A549 (cell line): ENCODE measurements around the gene SLC25A47.

Source experiments
- CEBPB ChIP-seq, 2 experiments: fragments of >200 bp in 1 of 2; sonication (Bioruptor Twin) in 1 of 2; formaldehyde crosslinking in 1 of 2; IDR thresholded peaks; 2 replicates each; pipeline ENCODE4 v1.6.1; 2012 to 2016
- JUN ChIP-seq, 2 experiments: fragments of >200 bp; sonication (Bioruptor Twin); formaldehyde crosslinking; IDR thresholded peaks; 2 replicates in 1 of 2; 3 replicates in 1 of 2; pipeline ENCODE4 v1.6.1; 2016 to 2017
- MYC ChIP-seq: IDR thresholded peaks from 2 replicates; pipeline ENCODE4 v1.6.1; 2012; ENCODE audit warnings: mild to moderate bottlenecking, inconsistent platforms, low read length, improper control_type of control experiment, borderline replicate concordance
- RAD21 ChIP-seq, 2 experiments: fragments of >200 bp in 1 of 2; sonication (Bioruptor Twin) in 1 of 2; formaldehyde crosslinking in 1 of 2; IDR thresholded peaks in 1 of 2; conservative IDR thresholded peaks in 1 of 2; 2 replicates in 1 of 2; 3 replicates in 1 of 2; pipeline ENCODE4 v1.6.1; 2012 to 2018; ENCODE audit warnings: inconsistent platforms in 1 of 2

DNA sequence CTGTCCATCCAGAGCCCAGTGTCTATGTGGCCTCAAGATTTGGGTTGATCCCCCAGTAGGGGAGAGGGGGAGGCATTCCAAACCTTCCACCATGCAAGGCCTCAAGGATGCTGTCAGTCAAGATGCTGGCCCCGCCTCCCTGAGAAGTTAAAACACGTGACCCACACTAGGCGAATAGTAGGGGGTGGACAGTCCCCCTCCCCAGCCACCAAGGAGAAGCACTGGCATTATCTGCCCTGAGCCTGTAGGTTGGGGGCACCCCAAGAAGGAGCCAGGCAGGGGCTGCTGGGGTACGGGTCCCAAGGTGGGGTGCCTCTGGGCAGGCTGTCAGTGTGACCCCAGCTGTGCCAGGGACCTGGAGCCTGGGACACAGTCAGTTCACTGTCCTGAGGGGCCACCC, 19.2 kb upstream of the SLC25A47 start:
- TF ChIP-seq CEBPB (IDR thresholded peaks at IDR 0.05) (no peak), MYC (no peak), RAD21 (conservative IDR thresholded peaks at IDR 0.05 in 1 of 2, IDR thresholded peaks at IDR 0.05 in 1 of 2) (no peak), JUN (IDR thresholded peaks at IDR 0.05) (no peak)
